ENCODE measurements around the gene ASF1B.

DNA sequence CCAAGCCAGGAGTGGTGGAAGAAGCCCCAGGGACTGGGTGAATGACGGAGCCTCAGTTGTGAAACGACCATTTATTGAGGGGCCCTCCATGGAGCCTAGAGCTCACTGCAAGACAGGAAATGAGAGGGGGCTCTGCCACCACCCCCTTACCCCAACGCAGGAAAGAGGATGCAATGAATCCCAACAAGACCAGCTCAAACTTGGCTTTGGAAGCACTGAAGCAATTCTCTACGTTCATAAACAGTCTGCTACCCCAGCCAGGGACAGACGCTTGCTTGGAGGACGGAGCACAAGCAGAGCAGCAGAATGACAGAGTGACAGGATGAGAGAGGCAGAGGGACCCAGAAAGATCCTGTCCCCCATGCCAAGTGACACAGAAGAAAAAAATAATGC is 19.9 kb downstream of the ASF1B start:
- TF ChIP-seq, protein P1, sequence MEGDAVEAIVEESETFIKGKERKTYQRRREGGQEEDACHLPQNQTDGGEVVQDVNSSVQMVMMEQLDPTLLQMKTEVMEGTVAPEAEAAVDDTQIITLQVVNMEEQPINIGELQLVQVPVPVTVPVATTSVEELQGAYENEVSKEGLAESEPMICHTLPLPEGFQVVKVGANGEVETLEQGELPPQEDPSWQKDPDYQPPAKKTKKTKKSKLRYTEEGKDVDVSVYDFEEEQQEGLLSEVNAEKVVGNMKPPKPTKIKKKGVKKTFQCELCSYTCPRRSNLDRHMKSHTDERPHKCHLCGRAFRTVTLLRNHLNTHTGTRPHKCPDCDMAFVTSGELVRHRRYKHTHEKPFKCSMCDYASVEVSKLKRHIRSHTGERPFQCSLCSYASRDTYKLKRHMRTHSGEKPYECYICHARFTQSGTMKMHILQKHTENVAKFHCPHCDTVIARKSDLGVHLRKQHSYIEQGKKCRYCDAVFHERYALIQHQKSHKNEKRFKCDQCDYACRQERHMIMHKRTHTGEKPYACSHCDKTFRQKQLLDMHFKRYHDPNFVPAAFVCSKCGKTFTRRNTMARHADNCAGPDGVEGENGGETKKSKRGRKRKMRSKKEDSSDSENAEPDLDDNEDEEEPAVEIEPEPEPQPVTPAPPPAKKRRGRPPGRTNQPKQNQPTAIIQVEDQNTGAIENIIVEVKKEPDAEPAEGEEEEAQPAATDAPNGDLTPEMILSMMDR (IDR thresholded peaks at IDR 0.05; ENCODE audit: low read length), result no peak
- no peak for TF ChIP-seq EZH2 (optimal IDR thresholded peaks at IDR 0.05; ENCODE audit: low read depth, low read length)

Data from MM.1S (cell line).